GM12892 (cell line): Measurements from ENCODE around the gene AUNIP.

ENCODE experiments used
- DNase-seq: peaks from one replicate; pipeline ENCODE4 v3.0.0; 2011; ENCODE audit not compliant: insufficient read length
- FAIRE-seq: peaks from 2 replicates; lab custom pipeline; 2011; peaks lifted over from hg19 to GRCh38; lab: Jason Lieb, UNC
- POLR2A ChIP-seq: IDR thresholded peaks from 2 replicates; pipeline ENCODE4 v1.6.1; 2011; ENCODE audit warnings: low read depth, low read length, control low read depth
- POLR2AphosphoS5 ChIP-seq: IDR thresholded peaks from 2 replicates; pipeline ENCODE4 v1.6.1; 2011; ENCODE audit warnings: low read depth, low read length, control low read depth
- TAF1 ChIP-seq: IDR thresholded peaks from 2 replicates; pipeline ENCODE4 v1.6.1; 2011; ENCODE audit warnings: low read depth, mild to moderate bottlenecking, control low read depth, low read length, borderline replicate concordance

AUNIP gene

DNA sequence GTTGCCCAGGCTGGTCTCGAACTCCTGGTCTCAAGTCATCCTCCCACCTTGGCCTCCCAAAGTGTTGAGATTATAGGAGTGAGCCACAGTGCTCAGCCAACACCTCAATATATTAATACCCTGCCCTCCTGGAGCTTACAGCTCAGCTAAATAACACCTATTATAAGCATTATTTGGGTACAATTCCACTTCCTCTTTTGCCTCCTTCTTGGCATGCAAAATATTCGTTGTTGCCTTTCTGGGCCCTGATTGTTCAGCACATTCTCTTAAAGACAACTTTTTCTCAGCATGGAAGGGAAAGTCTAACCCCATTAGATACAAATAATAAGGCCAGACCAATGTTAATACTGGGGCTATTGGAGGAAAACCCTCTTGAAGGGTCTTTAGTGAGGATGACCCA, 13.5 kb upstream of the AUNIP start:
- DNase-seq, result no peak
- no peak for TF ChIP-seq TAF1
- no peak for TF ChIP-seq POLR2AphosphoS5
- TF ChIP-seq POLR2A, result no peak
- peak; percentile 56 for FAIRE-seq

DNA sequence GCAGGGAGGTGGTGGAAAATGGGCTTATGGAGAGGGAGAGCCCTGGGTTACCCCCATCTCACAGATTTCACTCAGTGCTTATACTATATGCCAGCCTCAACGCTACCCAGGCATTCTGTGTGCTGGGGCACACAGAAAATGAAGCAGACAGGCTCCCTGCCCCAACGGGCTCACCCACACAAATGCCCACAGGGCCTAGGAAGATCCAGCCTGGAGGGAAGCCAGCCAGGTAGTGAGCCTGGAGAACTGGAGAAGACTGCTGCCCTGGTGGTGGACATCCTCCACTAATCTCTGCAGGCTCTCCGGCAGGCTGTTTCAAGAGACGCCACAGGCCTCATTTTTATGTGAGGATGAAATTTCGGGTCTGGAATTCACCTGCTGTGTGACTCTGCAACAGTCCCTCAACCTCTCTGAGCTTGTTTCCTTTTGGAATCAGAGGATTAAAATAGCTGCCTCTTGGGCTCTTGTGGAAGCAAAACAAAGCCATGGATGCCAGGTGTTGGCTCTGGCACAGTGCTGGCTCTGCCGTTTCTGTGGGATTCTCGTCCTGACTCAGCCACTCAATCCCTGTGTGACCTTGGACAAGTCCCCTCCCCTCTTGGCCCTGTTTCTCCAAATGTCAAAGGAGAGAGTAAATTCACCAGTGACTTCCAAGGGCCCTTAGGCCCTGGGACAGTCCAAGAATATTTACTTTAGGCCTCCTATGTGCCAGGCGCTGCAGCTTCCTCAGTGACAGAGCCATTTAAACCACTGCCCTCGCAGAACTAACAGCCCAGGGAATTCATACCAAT, 12.6 kb upstream of the AUNIP start:
- no peak for FAIRE-seq
- no peak for TF ChIP-seq TAF1
- no peak for TF ChIP-seq POLR2AphosphoS5
- no peak for DNase-seq

DNA sequence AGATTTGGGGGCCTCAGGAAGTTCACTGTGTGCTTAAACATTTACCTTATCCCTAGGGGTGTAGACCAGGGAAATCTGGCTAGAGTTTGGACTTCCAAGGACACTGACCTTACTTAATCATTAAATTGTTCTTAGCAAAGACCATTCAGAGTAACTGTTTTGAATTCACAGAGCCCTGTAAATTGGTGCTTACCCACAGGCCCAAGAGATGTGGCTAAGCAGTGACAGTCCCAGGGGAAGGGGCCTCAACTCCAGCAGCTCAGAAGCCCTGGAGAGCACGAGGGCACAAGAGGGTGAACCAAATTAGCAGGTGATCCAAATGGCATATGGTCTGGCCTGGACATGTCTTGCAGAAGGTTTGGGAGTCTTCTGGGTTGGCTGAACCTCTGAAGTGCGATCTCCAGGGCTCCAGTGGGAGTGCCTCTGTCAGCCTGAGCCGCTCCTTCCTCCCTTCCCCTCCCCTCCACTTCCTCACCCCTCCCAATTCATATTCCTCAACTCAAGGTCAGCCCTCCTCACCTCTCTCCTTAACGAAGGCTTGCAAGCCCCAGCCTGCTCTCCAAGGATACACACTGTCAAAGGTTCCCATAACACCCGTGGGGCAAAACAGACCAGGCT, 11.9 kb upstream of the AUNIP start:
- TF ChIP-seq POLR2A (no peak), TAF1 (no peak), POLR2AphosphoS5 (no peak)
- FAIRE-seq (no peak), DNase-seq (no peak)

DNA sequence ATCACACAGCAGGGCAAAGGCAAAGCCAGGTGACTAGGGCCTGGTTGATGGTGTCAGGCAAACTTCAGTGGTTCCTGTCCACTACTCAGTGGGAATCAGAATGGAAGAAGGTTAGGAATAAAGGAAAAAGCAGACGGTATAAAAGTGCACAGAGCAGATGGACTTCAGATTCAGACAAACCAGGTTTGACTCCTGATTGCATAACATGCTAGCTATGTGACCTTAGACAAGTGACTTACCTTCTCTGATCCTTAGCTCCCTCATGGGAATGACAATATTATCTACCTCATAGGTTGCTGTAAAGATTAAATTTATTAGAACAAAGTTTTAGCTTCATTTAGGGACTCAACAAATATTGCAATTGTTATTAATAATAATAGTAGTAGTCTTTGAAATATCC, 11.4 kb upstream of the AUNIP start:
- FAIRE-seq (no peak), DNase-seq (no peak)
- no peak for TF ChIP-seq POLR2A
- TF ChIP-seq TAF1, result no peak
- TF ChIP-seq POLR2AphosphoS5, result no peak

DNA sequence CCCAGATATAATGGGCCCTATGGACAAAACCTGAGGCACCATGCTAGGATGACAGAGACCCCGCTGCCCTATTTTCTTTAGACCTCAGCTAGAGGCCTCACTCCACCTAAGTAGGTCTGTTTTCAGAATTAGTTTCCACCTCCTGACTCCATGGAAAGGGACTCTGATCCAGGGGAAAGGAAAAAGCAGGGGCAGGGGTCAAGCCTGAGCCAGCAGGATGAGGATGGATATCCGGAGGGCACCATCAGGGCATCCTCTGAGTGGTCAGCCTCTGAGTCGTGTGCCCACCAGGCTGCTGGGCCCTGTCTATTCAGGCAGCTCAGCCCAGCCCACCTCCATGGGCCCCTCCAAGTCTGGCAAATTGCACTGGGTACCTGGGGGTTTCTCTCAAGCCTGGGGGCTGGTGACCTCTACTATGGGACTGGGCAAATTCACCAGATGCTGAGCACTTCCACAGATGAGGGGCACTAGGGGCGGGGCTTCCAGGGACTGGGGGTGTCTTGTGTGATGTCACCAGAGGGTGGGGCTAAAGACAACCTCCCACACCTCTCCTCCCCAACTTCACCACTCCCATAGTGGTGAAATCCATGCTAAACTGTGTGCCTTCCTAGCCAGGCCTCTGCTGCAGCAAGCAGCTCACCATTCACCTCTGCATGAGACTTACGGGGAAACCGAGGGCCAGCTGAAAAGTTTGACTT, 10.8 kb upstream of the AUNIP start:
- no peak for DNase-seq
- TF ChIP-seq POLR2A (no peak), TAF1 (no peak), POLR2AphosphoS5 (no peak)
- no peak for FAIRE-seq

DNA sequence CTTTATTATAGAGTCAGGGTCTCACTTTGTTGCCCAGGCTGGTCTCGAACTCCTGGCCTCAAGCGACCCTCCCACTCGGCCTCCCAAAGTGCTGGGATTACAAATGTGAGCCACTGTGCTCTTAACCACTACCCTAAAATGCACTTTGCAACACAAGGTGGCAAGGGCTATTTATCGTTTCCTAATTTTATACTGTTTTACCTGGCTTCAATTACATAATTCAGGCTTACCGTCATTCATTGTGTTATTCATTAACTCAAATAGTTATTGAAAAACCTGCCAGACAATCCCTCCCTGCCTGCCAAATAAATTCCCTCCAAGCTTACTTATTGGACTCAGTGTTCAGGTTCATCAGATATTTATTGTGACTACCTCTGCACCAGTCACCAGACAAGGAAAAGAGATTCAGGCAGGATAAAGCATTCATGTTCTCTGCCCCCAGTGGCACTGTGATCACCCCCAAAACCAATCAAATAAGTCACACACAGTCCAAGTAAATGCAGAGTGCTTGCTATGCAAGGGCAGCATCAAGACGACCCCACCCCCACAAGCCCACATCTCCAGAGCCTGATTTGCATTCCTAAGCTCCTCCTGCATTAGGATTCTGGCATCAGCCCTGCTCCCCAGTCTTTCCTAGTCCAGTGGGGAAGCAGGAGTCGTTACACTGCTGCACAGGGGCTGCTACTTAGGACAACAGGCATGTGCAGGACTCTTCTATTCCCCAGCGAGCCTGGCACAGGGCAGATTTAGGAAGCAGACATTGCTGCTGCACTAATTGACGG, 8.1 kb upstream of the AUNIP start:
- FAIRE-seq (no peak), DNase-seq (no peak)
- TF ChIP-seq POLR2A, result no peak

DNA sequence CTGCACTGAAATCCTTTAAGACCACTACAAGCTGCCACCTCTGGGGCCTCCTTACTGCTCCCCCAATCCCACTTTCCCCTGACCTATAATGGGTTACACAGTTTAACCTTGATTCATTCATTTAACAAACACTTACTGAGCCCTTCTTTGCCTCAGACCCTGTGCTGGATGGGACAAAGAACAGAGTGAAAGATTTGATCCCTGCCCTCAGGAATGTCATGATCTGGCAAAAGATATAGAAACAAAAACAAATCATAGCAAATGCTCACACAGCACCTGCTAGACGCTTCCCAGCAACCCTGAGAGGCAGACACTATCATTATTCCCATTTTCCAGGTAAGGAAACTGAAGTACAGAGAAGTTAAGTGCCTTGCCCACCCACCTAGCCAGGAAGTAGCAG, 7.0 kb upstream of the AUNIP start:
- no peak for FAIRE-seq
- DNase-seq, result no peak
- TF ChIP-seq TAF1, result no peak
- TF ChIP-seq POLR2A, result no peak
- no peak for TF ChIP-seq POLR2AphosphoS5

DNA sequence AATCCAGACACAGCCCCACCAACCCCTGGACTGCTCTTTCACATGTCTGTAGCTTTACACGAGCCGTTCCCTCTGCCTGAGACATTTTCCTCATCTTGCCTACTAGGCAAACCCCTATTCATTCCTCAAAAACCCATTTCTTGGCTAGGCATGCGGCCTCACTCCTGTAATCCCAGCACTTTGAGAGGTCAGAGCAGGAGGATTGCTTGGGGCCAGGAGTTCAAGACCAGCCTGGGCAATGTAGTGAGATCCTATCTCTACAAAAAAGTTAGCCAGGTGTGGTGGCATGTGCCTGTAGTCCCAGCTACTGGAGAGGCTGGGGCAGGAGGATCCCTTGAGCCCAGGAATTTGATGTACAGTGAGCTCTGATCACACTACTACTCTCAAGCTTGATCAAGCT, 5.2 kb upstream of the AUNIP start:
- DNase-seq (no peak), FAIRE-seq (no peak)
- TF ChIP-seq POLR2AphosphoS5 (no peak), POLR2A (no peak), TAF1 (no peak)

DNA sequence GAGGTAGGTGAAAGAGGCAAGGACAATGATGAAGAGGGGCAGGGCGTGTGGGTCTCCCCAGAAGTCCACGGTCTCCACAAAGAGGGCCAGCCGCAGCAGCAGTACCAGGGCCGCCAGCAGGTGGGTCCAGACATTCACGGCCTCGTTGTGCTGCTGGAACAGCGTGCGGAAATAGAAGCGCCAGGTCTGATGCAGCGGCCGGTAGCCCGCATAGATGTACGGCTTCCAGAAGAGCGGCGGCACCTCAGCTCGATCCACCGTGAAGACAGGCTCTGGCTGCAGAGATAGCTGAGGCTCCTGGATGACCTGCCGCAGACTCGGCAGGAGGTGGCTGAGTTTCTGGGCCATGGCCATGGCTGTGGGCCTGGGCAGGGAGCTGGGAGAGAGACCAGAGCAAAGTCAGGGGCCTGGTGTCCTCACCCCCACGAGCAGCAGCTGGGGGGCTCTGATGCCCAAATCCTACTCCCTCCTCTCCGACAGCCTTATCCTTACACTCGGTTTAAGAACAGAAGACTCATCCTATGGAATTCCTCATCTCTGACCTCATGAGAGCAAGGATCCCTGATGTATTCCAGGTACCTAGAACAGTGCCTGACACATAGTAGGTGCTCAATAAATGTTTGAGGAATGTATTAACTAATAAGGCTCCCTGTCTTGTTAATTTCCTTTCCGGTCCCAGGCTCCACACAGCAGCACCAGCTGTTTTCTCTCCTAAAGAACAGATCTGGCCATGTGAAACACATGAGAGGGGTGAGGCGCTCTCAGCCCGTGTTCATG, 4.4 kb upstream of the AUNIP start:
- no peak for FAIRE-seq
- no peak for DNase-seq
- TF ChIP-seq POLR2A (no peak), POLR2AphosphoS5 (no peak), TAF1 (no peak)

DNA sequence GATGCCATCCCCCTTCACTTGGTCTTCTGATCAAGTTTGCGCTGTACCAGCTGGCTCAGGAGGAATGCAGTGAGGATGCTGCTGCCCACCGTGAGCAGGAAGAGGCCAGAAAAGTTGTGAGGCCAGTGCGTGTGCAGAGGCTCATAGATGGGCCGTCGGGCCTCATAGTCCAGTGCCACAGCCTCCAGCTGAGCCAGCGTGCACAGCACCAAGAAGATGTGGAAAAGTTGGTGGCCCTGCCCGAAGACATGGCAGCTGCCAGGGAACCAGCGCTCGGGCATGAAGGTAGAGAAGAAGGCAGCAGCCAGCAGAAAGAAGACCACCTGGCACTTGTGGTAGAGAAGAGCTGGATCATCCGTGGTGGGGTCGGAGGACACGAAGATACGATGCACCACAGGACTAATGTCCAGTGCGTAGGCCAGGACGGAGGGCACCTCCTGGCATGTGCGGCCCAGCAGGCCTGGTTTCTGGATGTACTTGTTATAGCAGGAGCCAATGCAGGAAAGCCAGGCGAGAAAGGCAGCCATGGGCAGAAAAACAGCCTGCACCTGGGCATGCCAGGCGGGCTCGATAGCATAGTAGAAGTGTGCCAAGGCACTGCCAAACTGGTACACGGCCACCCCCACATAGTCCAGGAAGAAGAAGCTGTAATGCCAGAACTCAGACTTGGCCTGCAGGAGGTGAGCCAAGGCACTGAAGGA, 3.7 kb upstream of the AUNIP start:
- DNase-seq (no peak), FAIRE-seq (no peak)
- TF ChIP-seq TAF1 (no peak), POLR2A (no peak), POLR2AphosphoS5 (no peak)
